Tibial artery (tissue), 4 donors: ENCODE data around the gene CNTN6.

ENCODE experiments used
- DNase-seq, 2 donors: peaks; one replicate each; pipeline ENCODE4 v3.0.0-alpha.2; 2019
- H3K27ac ChIP-seq, 2 donors: fragments of 200-600 bp; sonication (generic) in 1 of 2; 1 replicate in 1 of 2; 2 replicates in 1 of 2; pipeline ENCODE4 v1.5.1; 2018 to 2019; ENCODE audit warnings: mild to moderate bottlenecking in 1 of 2
- H3K27me3 ChIP-seq, 2 donors: fragments of 200-600 bp; sonication (generic) in 1 of 2; one replicate each; pipeline versions ENCODE4 v1.5.1 to v1.6.0; 2016 to 2019
- H3K36me3 ChIP-seq, 3 donors: fragments of 200-600 bp; sonication (generic) in 2 of 3; one replicate each; pipeline ENCODE4 v1.5.1; 2016 to 2019; ENCODE audit warnings: mild to moderate bottlenecking in 2 of 3
- H3K4me1 ChIP-seq, 4 donors: fragments of 200-600 bp; sonication (generic) in 2 of 4; 1 replicate in 3 of 4; 2 replicates in 1 of 4; pipeline ENCODE4 v1.5.1; 2016 to 2019
- H3K4me3 ChIP-seq, 2 donors: fragments of 200-600 bp; sonication (generic) in 1 of 2; 1 replicate in 1 of 2; 2 replicates in 1 of 2; pipeline ENCODE4 v1.5.1; 2018 to 2019; ENCODE audit warnings: mild to moderate bottlenecking in 2 of 2
- H3K9me3 ChIP-seq, 3 donors: fragments of 200-600 bp; sonication (generic) in 1 of 3; one replicate each; pipeline ENCODE4 v1.5.1; 2016 to 2019
- intact Hi-C: fragments of 100-400 bp; cut with DNase I; formaldehyde crosslinking; loops from one replicate; pipeline ENCODE4 v1.15.0; 2023; ENCODE audit warnings: low total_unique reads
- TF ChIP-seq, protein P1 (sequence below), 2 experiments: fragments of 200-600 bp in 1 of 2; fragments of 450-650 bp in 1 of 2; IDR thresholded peaks; one replicate each; pipeline ENCODE4 v1.5.1; 2017 to 2019; ENCODE audit warnings: antibody characterized with exemption in 2 of 2, mild to moderate bottlenecking in 1 of 2, moderate library complexity in 1 of 2

CNTN6 gene

DNA sequence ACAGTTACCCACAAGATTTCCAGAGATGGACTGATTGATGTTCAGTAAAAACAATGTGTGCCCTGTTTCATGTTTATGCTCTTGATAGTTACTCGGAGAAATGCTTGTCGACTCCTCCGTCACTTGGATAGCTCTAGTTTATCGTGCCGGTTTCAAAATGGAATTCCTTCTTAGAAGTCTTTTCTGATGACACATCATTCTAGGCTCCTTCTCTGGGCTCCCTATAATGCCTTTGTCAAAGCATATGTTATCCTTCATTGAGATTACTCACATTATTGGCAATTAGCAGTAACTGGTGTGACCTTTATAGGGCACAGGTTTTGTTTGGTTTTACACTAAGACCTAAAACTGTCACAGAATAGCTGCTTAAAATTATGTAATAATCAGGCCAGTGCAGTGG lies 201.8 kb downstream of the CNTN6 start:
- Histone ChIP-seq H3K27me3 (no peaks in the 10 kb centered on the region), H3K4me3 (no peak overlapping the region), H3K27ac (no peak overlapping the region), H3K36me3 (no peaks in the 10 kb centered on the region), H3K4me1 (no peaks in the 10 kb centered on the region), H3K9me3 (peaks cover 0 to 6% (median 0%) of the 10 kb centered on the region in 3 donors)
- TF ChIP-seq, protein P1, sequence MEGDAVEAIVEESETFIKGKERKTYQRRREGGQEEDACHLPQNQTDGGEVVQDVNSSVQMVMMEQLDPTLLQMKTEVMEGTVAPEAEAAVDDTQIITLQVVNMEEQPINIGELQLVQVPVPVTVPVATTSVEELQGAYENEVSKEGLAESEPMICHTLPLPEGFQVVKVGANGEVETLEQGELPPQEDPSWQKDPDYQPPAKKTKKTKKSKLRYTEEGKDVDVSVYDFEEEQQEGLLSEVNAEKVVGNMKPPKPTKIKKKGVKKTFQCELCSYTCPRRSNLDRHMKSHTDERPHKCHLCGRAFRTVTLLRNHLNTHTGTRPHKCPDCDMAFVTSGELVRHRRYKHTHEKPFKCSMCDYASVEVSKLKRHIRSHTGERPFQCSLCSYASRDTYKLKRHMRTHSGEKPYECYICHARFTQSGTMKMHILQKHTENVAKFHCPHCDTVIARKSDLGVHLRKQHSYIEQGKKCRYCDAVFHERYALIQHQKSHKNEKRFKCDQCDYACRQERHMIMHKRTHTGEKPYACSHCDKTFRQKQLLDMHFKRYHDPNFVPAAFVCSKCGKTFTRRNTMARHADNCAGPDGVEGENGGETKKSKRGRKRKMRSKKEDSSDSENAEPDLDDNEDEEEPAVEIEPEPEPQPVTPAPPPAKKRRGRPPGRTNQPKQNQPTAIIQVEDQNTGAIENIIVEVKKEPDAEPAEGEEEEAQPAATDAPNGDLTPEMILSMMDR (IDR thresholded peaks at IDR 0.05) = no peak
- intact Hi-C loops = no loop called here
- DNase-seq = no peak

DNA sequence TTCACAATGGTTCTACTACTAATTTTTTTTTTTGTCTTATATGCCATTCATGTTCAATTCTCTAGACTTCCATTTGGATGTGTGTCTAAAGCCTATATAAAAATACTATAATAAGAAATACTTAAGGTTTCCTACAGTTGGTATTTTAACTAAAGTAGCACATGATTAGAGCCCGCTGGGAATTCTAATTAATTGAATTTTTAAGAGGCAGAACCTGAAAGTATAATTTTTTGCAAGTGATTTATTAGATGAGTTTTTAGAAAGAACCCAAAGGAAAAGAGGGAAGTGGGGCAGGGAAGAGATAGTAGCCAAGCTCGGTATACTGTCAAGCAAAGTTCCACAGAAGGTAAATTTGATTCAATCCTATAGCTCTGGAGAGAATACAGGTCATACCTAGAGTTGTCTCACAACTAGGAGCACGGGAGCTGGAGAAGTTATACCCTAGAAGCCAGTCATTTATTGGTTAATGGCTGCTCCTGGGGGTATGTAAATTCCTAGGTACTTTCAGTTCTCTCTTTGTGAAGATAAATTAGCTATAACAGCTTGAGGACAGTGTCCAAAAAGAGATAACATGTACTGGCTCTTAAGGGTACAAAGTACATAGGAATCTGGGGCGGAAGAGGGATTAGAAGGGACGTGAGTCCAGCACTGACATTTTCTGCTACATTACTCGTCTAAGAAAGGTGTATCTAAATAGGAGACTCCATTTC lies 225.6 kb downstream of the CNTN6 start:
- Histone ChIP-seq H3K27me3 (no peaks in the 10 kb centered on the region), H3K27ac (no peak overlapping the region), H3K4me1 (no peaks in the 10 kb centered on the region), H3K36me3 (no peaks in the 10 kb centered on the region), H3K4me3 (no peak overlapping the region), H3K9me3 (no peaks in the 10 kb centered on the region)
- TF ChIP-seq, protein P1 (IDR thresholded peaks at IDR 0.05) = no peak
- intact Hi-C loops = no loop called here
- DNase-seq = no peak

DNA sequence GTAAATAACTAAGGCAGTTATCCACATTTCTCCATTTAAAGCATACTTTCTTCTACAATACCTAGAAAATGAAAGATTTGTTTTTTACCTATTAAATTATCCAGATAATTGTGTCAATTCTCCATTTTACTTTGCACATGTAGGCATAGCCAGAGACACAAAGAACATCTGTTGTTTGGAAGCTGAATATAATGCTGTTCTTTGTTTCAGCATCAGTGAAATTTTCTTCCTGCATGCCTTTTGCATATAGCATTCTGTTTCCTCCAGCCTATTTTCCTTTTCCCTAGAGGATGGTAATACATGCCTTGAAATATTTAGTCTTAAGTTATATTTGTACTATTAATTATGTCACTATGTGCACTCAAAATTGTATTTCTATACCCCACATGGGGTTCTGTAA lies 233.7 kb downstream of the CNTN6 start:
- Histone ChIP-seq H3K27me3 (no peaks in the 10 kb centered on the region), H3K27ac (no peak overlapping the region), H3K36me3 (no peaks in the 10 kb centered on the region), H3K4me1 (no peaks in the 10 kb centered on the region), H3K9me3 (no peaks in the 10 kb centered on the region), H3K4me3 (no peak overlapping the region)
- DNase-seq = no peak
- TF ChIP-seq, protein P1 (IDR thresholded peaks at IDR 0.05) = no peak
- intact Hi-C loops = no loop called here

DNA sequence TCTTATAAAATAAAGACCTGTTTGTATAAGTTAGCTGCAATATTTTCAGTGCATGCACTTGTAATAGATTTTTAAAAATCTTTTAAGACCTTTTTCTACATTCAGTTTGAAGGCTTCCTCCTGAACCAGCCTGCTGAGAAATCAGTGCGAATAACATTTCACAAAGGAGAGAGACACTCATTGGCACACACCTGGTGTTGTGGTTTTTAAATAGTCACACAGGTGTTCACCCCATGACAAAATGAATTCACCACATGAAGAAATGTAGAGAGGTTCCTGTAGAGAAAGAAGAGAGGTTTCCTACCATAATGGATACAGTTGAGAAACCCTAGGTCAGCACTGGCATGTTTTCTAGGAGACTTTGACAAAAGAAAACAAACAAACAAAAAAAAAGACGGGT lies 237.3 kb downstream of the CNTN6 start:
- no peak overlapping the region for H3K27ac ChIP-seq
- TF ChIP-seq, protein P1 (IDR thresholded peaks at IDR 0.05) = no peak
- no peaks in the 10 kb centered on the region for H3K4me1 ChIP-seq
- intact Hi-C loops = no loop called here
- no peaks in the 10 kb centered on the region for H3K9me3 ChIP-seq
- no peak overlapping the region for H3K4me3 ChIP-seq
- DNase-seq = no peak
- no peaks in the 10 kb centered on the region for H3K27me3 ChIP-seq
- no peaks in the 10 kb centered on the region for H3K36me3 ChIP-seq

DNA sequence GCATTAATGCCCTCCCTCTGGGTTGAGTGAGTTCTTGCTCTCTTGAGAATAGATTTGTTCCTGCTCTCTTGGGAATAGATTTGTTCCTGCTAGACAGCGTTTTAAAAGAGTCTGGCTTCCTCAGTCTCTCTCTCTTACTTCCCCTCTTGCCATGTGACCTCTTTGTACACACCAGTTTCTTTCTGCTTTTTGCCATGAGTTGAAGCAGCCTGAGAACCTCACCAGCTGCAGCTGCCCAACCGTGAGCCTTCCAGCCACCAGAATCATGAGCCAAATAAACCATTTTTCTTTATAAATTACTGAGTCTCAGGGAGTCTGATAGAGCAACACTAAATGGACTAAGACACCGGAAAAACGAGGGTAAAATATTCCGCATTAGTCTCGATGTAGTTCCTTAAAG lies 253.6 kb downstream of the CNTN6 start:
- no peak overlapping the region for H3K27ac ChIP-seq
- no peaks in the 10 kb centered on the region for H3K9me3 ChIP-seq
- no peak for DNase-seq
- H3K27me3 ChIP-seq = no peaks in the 10 kb centered on the region
- TF ChIP-seq, protein P1 (IDR thresholded peaks at IDR 0.05) = no peak
- H3K4me1 ChIP-seq = no peaks in the 10 kb centered on the region
- H3K36me3 ChIP-seq = no peaks in the 10 kb centered on the region
- no peak overlapping the region for H3K4me3 ChIP-seq
- intact Hi-C loops = no loop called here

DNA sequence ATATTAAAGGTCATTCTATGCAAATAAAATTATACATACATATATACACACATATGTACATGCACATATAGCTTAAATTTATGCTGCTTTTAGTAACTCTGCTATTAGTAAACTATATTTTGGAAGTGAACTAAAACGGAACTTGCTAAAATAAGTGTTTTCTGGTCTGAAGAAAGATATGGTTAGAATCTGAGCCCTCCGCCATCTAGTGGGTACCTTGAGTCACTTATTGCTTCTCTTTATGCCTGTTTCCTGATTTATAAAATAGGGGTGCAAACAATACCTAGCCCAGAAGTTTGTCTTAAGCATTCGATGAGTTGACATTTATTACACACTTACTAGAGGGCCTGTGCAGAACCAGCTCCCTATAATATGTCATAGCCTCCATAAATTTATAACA lies 255.7 kb downstream of the CNTN6 start:
- no peak for DNase-seq
- TF ChIP-seq, protein P1 (IDR thresholded peaks at IDR 0.05) = no peak
- Histone ChIP-seq H3K4me3 (no peak overlapping the region), H3K27ac (no peak overlapping the region), H3K9me3 (no peaks in the 10 kb centered on the region), H3K27me3 (no peaks in the 10 kb centered on the region), H3K4me1 (no peaks in the 10 kb centered on the region), H3K36me3 (no peaks in the 10 kb centered on the region)
- intact Hi-C loops = no loop called here
